BLaER1 (cell line): ENCODE measurements around the gene ENGASE.
"Not testable (repeated sequence)": the region's sequence is repeated elsewhere in the genome, so short reads cannot be mapped to it uniquely, and the experiment has no call there.

Experiments
- H3K27ac ChIP-seq: shearing (Covaris generic); formaldehyde crosslinking; 2 replicates; pipeline ENCODE4 v1.8.1; 2022
- H3K27me3 ChIP-seq: shearing (Covaris generic); formaldehyde crosslinking; 2 replicates; pipeline ENCODE4 v1.8.1; 2022
- H3K36me3 ChIP-seq: shearing (Covaris generic); formaldehyde crosslinking; 2 replicates; pipeline ENCODE4 v1.8.1; 2022
- H3K4me1 ChIP-seq: shearing (Covaris generic); formaldehyde crosslinking; 2 replicates; pipeline ENCODE4 v1.8.1; 2022
- H3K4me2 ChIP-seq: shearing (Covaris generic); formaldehyde crosslinking; 2 replicates; pipeline ENCODE4 v1.8.1; 2022
- H3K4me3 ChIP-seq: shearing (Covaris generic); formaldehyde crosslinking; 2 replicates; pipeline ENCODE4 v1.8.1; 2022
- H3K9ac ChIP-seq: shearing (Covaris generic); formaldehyde crosslinking; 2 replicates; pipeline ENCODE4 v1.8.1; 2022
- H3K9me3 ChIP-seq: shearing (Covaris generic); formaldehyde crosslinking; 2 replicates; pipeline ENCODE4 v1.8.1; 2022
- H4K20me1 ChIP-seq: shearing (Covaris generic); formaldehyde crosslinking; 2 replicates; pipeline ENCODE4 v1.8.1; 2022
- Cebpa-rat ChIP-seq: shearing (Covaris generic); IDR thresholded peaks from 2 replicates; pipeline ENCODE4 v1.8.1; 2022

ENGASE gene

GRCh38 chr17:79074649-79075445 lies at the start of gene ENGASE:
TSS of gene ENGASE (plus strand) at chr17:79074824. CDS start at chr17:79074945, 121 bp downstream.
- Histone ChIP-seq H3K9ac (peak within 1 kb of the TSS; percentile 93), H3K27me3 (no peaks in the 10 kb centered on the region), H3K36me3 (peaks cover 27% of the 10 kb centered on the region), H3K9me3 (no peaks in the 10 kb centered on the region), H4K20me1 (peaks cover 38% of the 10 kb centered on the region), H3K4me1 (peaks cover 29% of the 10 kb centered on the region), H3K4me3 (peak within 1 kb of the TSS; percentile 97), H3K4me2 (peak within 1 kb of the TSS; percentile 99), H3K27ac (peak within 1 kb of the TSS; percentile 89)
- no peak for TF ChIP-seq Cebpa-rat

- H3K36me3 ChIP-seq, result no peaks in the 10 kb centered on the region
- no peak overlapping the region for H3K27ac ChIP-seq
- no peaks in the 10 kb centered on the region for H4K20me1 ChIP-seq
- no peaks in the 10 kb centered on the region for H3K9me3 ChIP-seq
- peaks cover 67% of the 10 kb centered on the region for H3K4me1 ChIP-seq
- H3K4me2 ChIP-seq, result peak overlapping the region; percentile 99
- H3K27me3 ChIP-seq, result peaks cover 38% of the 10 kb centered on the region
- H3K9ac ChIP-seq, result peak overlapping the region; percentile 48
- TF ChIP-seq Cebpa-rat, result no peak
- H3K4me3 ChIP-seq, result peak overlapping the region; percentile 69
Measured at GRCh38 chr17:79024901-79025737, 49.5 kb upstream of the ENGASE start.

- no peaks in the 10 kb centered on the region for H4K20me1 ChIP-seq
- H3K4me2 ChIP-seq, result peak overlapping the region; percentile 80
- TF ChIP-seq Cebpa-rat, result no peak
- no peak overlapping the region for H3K4me3 ChIP-seq
- H3K9ac ChIP-seq, result no peak overlapping the region
- peaks cover 71% of the 10 kb centered on the region for H3K4me1 ChIP-seq
- H3K36me3 ChIP-seq, result no peaks in the 10 kb centered on the region
- no peak overlapping the region for H3K27ac ChIP-seq
- peaks cover 38% of the 10 kb centered on the region for H3K27me3 ChIP-seq
- no peaks in the 10 kb centered on the region for H3K9me3 ChIP-seq
Measured at GRCh38 chr17:79026376-79027273, 48.0 kb upstream of the ENGASE start.

GRCh38 chr17:79027274-79027924 lies 47.2 kb upstream of the ENGASE start:
- no peaks in the 10 kb centered on the region for H3K9me3 ChIP-seq
- no peak for TF ChIP-seq Cebpa-rat
- H3K36me3 ChIP-seq, result no peaks in the 10 kb centered on the region
- peaks cover 38% of the 10 kb centered on the region for H3K27me3 ChIP-seq
- peaks cover 71% of the 10 kb centered on the region for H3K4me1 ChIP-seq
- no peak overlapping the region for H3K4me3 ChIP-seq
- no peaks in the 10 kb centered on the region for H4K20me1 ChIP-seq
- H3K27ac ChIP-seq, result no peak overlapping the region
- H3K9ac ChIP-seq, result 0 out of 2 replicates have a peak overlapping the region, but pooled peaks have one; percentile 50
- H3K4me2 ChIP-seq, result peak overlapping the region; percentile 80

GRCh38 chr17:79027925-79028491 lies 46.6 kb upstream of the ENGASE start:
- peaks cover 32% of the 10 kb centered on the region for H3K27me3 ChIP-seq
- no peak overlapping the region for H3K4me3 ChIP-seq
- peaks cover 71% of the 10 kb centered on the region for H3K4me1 ChIP-seq
- TF ChIP-seq Cebpa-rat, result no peak
- no peaks in the 10 kb centered on the region for H4K20me1 ChIP-seq
- H3K9me3 ChIP-seq, result no peaks in the 10 kb centered on the region
- 0 out of 2 replicates have a peak overlapping the region, but pooled peaks have one; percentile 50 for H3K9ac ChIP-seq
- no peaks in the 10 kb centered on the region for H3K36me3 ChIP-seq
- H3K4me2 ChIP-seq, result peak overlapping the region; percentile 80
- no peak overlapping the region for H3K27ac ChIP-seq

- no peak overlapping the region for H3K4me3 ChIP-seq
- H3K4me1 ChIP-seq, result peaks cover 69% of the 10 kb centered on the region
- H4K20me1 ChIP-seq, result no peaks in the 10 kb centered on the region
- TF ChIP-seq Cebpa-rat, result no peak
- H3K27me3 ChIP-seq, result peaks cover 26% of the 10 kb centered on the region
- H3K36me3 ChIP-seq, result no peaks in the 10 kb centered on the region
- H3K27ac ChIP-seq, result no peak overlapping the region
- peak overlapping the region; percentile 80 for H3K4me2 ChIP-seq
- no peaks in the 10 kb centered on the region for H3K9me3 ChIP-seq
- no peak overlapping the region for H3K9ac ChIP-seq
Measured at GRCh38 chr17:79028496-79029326, 45.9 kb upstream of the ENGASE start.

- Histone ChIP-seq H3K27me3 (peaks cover 19% of the 10 kb centered on the region), H3K27ac (no peak overlapping the region), H3K4me1 (peaks cover 68% of the 10 kb centered on the region)
Measured at GRCh38 chr17:79029327-79030009, 45.2 kb upstream of the ENGASE start.

GRCh38 chr17:79030636-79031035 lies 44.0 kb upstream of the ENGASE start:
- H3K27me3 ChIP-seq, H3K4me3 ChIP-seq, H3K4me2 ChIP-seq, H3K36me3 ChIP-seq, H4K20me1 ChIP-seq, H3K27ac ChIP-seq, H3K9ac ChIP-seq, H3K9me3 ChIP-seq: not testable (repeated sequence)
- H3K4me1 ChIP-seq, result peaks cover 57% of the 10 kb centered on the region

More at GRCh38 chr17:79029327-79030009, 45.2 kb upstream of the ENGASE start:
- Histone ChIP-seq H4K20me1 (no peaks in the 10 kb centered on the region), H3K36me3 (no peaks in the 10 kb centered on the region), H3K9ac (no peak overlapping the region), H3K9me3 (no peaks in the 10 kb centered on the region), H3K4me3 (no peak overlapping the region), H3K4me2 (peak overlapping the region; percentile 55)
- TF ChIP-seq Cebpa-rat, result no peak
